H9 (cell line): Measurements from ENCODE around the gene SIGLEC14. TPM values are rescaled to one million over a fixed set of nuclear protein-coding genes. Genes with fewer than 3 reads are reported as not detected.

Experiments
- DNase-seq: peaks from one replicate; pipeline ENCODE4 v3.0.0-alpha.2; 2017
- H2AFZ ChIP-seq: one replicate; pipeline ENCODE4 v1.6.1; 2013; ENCODE audit warnings: mild to moderate bottlenecking, low read length, control low read depth, moderate library complexity
- H2AK5ac ChIP-seq: 2 replicates; pipeline ENCODE4 v1.6.1; 2013; ENCODE audit warnings: low read length, control low read depth, mixed read lengths; ENCODE audit not compliant: insufficient read length
- H2BK120ac ChIP-seq: one replicate; pipeline ENCODE4 v1.6.1; 2013; ENCODE audit warnings: low read depth, mild to moderate bottlenecking, low read length, control low read depth, inconsistent platforms; ENCODE audit not compliant: poor library complexity, severe bottlenecking
- H2BK12ac ChIP-seq: 2 replicates; pipeline ENCODE4 v1.6.1; 2013; ENCODE audit warnings: low read length, control low read depth, mixed read lengths, low read depth; ENCODE audit not compliant: insufficient read length
- H2BK15ac ChIP-seq: 2 replicates; pipeline ENCODE4 v1.6.1; 2013; ENCODE audit warnings: low read depth, low read length, control low read depth
- H2BK20ac ChIP-seq: one replicate; pipeline ENCODE4 v1.6.1; 2013; ENCODE audit warnings: low read depth, mild to moderate bottlenecking, low read length, control low read depth, inconsistent platforms; ENCODE audit not compliant: poor library complexity, severe bottlenecking
- H2BK5ac ChIP-seq: 2 replicates; pipeline ENCODE4 v1.6.1; 2013; ENCODE audit warnings: low read length, control low read depth, mixed read lengths; ENCODE audit not compliant: insufficient read length
- H3K14ac ChIP-seq: 2 replicates; pipeline ENCODE4 v1.6.1; 2013; ENCODE audit warnings: low read length, control low read depth; ENCODE audit not compliant: insufficient read depth
- H3K18ac ChIP-seq: 2 replicates; pipeline ENCODE4 v1.6.1; 2013; ENCODE audit warnings: low read depth, mild to moderate bottlenecking, mixed read lengths, low read length, control low read depth; ENCODE audit not compliant: insufficient read length
- H3K23ac ChIP-seq: 2 replicates; pipeline ENCODE4 v1.6.1; 2013; ENCODE audit warnings: low read length, control low read depth, mixed read lengths, low read depth; ENCODE audit not compliant: insufficient read length
- H3K23me2 ChIP-seq: 2 replicates; pipeline ENCODE4 v1.6.1; 2013; ENCODE audit warnings: low read depth, mild to moderate bottlenecking, mixed read lengths, low read length, control low read depth; ENCODE audit not compliant: insufficient read length, poor library complexity, severe bottlenecking
- H3K27ac ChIP-seq: 2 replicates; pipeline ENCODE4 v1.5.1; 2013; ENCODE audit warnings: low read length, control low read depth, mixed read lengths, low read depth; ENCODE audit not compliant: insufficient read length
- H3K27me3 ChIP-seq: 2 replicates; pipeline ENCODE4 v1.6.1; 2013; ENCODE audit warnings: low read length, control low read depth, inconsistent platforms; ENCODE audit not compliant: insufficient read depth
- H3K4ac ChIP-seq: 2 replicates; pipeline ENCODE4 v1.6.1; 2013; ENCODE audit warnings: low read depth, mild to moderate bottlenecking, control low read depth, inconsistent platforms, low read length, moderate library complexity
- H3K4me1 ChIP-seq: 2 replicates; pipeline ENCODE4 v1.6.1; 2013; ENCODE audit warnings: low read length, control low read depth, inconsistent platforms; ENCODE audit not compliant: insufficient read depth
- H3K4me2 ChIP-seq: 2 replicates; pipeline ENCODE4 v1.6.1; 2013; ENCODE audit warnings: low read length, control low read depth, mixed read lengths; ENCODE audit not compliant: insufficient read length, insufficient read depth
- H3K56ac ChIP-seq: 2 replicates; pipeline ENCODE4 v1.6.1; 2013; ENCODE audit warnings: low read depth, mild to moderate bottlenecking, mixed read lengths, low read length, control low read depth; ENCODE audit not compliant: insufficient read length
- H3K79me1 ChIP-seq: 2 replicates; pipeline ENCODE4 v1.6.1; 2013; ENCODE audit warnings: low read depth, mild to moderate bottlenecking, moderate library complexity, low read length, control low read depth, inconsistent platforms; ENCODE audit not compliant: insufficient read depth, poor library complexity, severe bottlenecking
- H3K79me2 ChIP-seq: 2 replicates; pipeline ENCODE4 v1.6.1; 2013; ENCODE audit warnings: low read length, control low read depth, inconsistent platforms; ENCODE audit not compliant: insufficient read depth
- H3K9ac ChIP-seq: 2 replicates; pipeline ENCODE4 v1.6.1; 2013; ENCODE audit warnings: low read length, control low read depth, mixed read lengths; ENCODE audit not compliant: insufficient read length; ENCODE audit errors: extremely low read depth
- H3K9me3 ChIP-seq: one replicate; pipeline ENCODE4 v1.6.1; 2013; ENCODE audit warnings: low read depth, low read length, inconsistent platforms; ENCODE audit not compliant: control insufficient read depth
- H3T11ph ChIP-seq: one replicate; pipeline ENCODE4 v1.6.1; 2013; ENCODE audit warnings: mild to moderate bottlenecking, low read length, control low read depth, inconsistent platforms
- H4K20me1 ChIP-seq: one replicate; pipeline ENCODE4 v1.6.1; 2013; ENCODE audit not compliant: control insufficient read depth, insufficient read length, insufficient read depth
- H4K5ac ChIP-seq: 2 replicates; pipeline ENCODE4 v1.6.1; 2013; ENCODE audit warnings: low read depth, mild to moderate bottlenecking, mixed read lengths, low read length, control low read depth; ENCODE audit not compliant: insufficient read length
- H4K8ac ChIP-seq: replicated peaks from 2 replicates; pipeline ENCODE4 v1.6.1; 2013; ENCODE audit warnings: low read length, control low read depth, mixed read lengths, low read depth; ENCODE audit not compliant: insufficient read length
- H4K91ac ChIP-seq: 2 replicates; pipeline ENCODE4 v1.6.1; 2013; ENCODE audit warnings: low read depth, mild to moderate bottlenecking, moderate library complexity, mixed read lengths, low read length, control low read depth; ENCODE audit not compliant: insufficient read length
- H3K27ac Mint-ChIP-seq, 3 experiments: 2 replicates in 2 of 3; 3 replicates in 1 of 3; pipeline ENCODE4 v1.8.0; 2020 to 2021; ENCODE audit warnings: mixed read lengths in 3 of 3, mild to moderate bottlenecking in 1 of 3, moderate library complexity in 1 of 3
- H3K27me3 Mint-ChIP-seq: 2 replicates; pipeline ENCODE4 v1.8.0; 2021; ENCODE audit warnings: low read depth, mild to moderate bottlenecking, moderate library complexity, mixed read lengths
- H3K36me3 Mint-ChIP-seq, 3 experiments: 2 replicates in 2 of 3; 3 replicates in 1 of 3; pipeline ENCODE4 v1.8.0; 2020 to 2021; ENCODE audit warnings: low read depth in 3 of 3, mixed read lengths in 3 of 3; ENCODE audit not compliant: insufficient read depth in 1 of 3
- H3K4me1 Mint-ChIP-seq, 2 experiments: 2 replicates each; pipeline ENCODE4 v1.8.0; 2020; ENCODE audit warnings: mixed read lengths in 2 of 2
- H3K4me3 Mint-ChIP-seq, 2 experiments: 2 replicates in 1 of 2; 3 replicates in 1 of 2; pipeline ENCODE4 v1.8.0; 2020 to 2021; ENCODE audit warnings: mild to moderate bottlenecking in 2 of 2, mixed read lengths in 2 of 2, moderate library complexity in 1 of 2
- H3K9me3 Mint-ChIP-seq, 2 experiments: 2 replicates in 1 of 2; 3 replicates in 1 of 2; pipeline ENCODE4 v1.8.0; 2020; ENCODE audit warnings: mild to moderate bottlenecking in 2 of 2, mixed read lengths in 2 of 2, moderate library complexity in 1 of 2
- WGBS: extraction: QIAGEN DNeasy Blood & Tissue Kit; methylation state at CpG from one replicate; pipeline ENCODE4 v1.1.7; 2013; ENCODE audit warnings: missing lambda C conversion rate, low lambda C conversion rate, mixed read lengths; ENCODE audit not compliant: insufficient read length; ENCODE audit errors: extremely low coverage; 5-methylcytosine and 5-hydroxymethylcytosine counted together
- total RNA-seq: library from RNA; stranded (reverse); gene quantifications from 2 replicates; pipeline ENCODE4 v1.2.1, GENCODE V29; 2021
- TF ChIP-seq, protein P1 (sequence below): fragments of 200-600 bp; sonication (generic); conservative IDR thresholded peaks from 3 replicates; pipeline ENCODE4 v1.8.0; 2021; ENCODE audit warnings: antibody characterized with exemption, mild to moderate bottlenecking

The SIGLEC14 gene
- total RNA-seq, 1 experiment from 2014 or later = not detected

- WGBS = no CpG with 5 or more reads among the region's 59 CpGs
- Histone ChIP-seq H3K27ac (no peak overlapping the region), H2AFZ (no peak overlapping the region), H3K4me2 (no peak overlapping the region), H3T11ph (no peak overlapping the region), H4K91ac (no peak overlapping the region), H3K4me1 (no peaks in the 10 kb centered on the region; the same call in 1 of the 2 replicates), H2BK20ac (no peak overlapping the region), H2BK120ac (no peak overlapping the region), H2BK5ac (no peak overlapping the region), H3K18ac (no peak overlapping the region), H3K79me2 (no peaks in the 10 kb centered on the region), H4K5ac (no peak overlapping the region), H4K20me1 (no peaks in the 10 kb centered on the region), H3K23ac (no peak overlapping the region), H2AK5ac (no peak overlapping the region), H3K4ac (no peak overlapping the region), H3K27me3 (no peaks in the 10 kb centered on the region), H2BK15ac (no peak overlapping the region), H4K8ac (no peak overlapping the region), H3K9ac (no peak overlapping the region), H3K56ac (no peak overlapping the region), H3K14ac (no peak overlapping the region), H2BK12ac (no peak overlapping the region), H3K23me2 (peaks cover 3% of the 10 kb centered on the region), H3K79me1 (no peaks in the 10 kb centered on the region), H3K9me3 (no peaks in the 10 kb centered on the region)
- peaks cover 57 to 75% of the 10 kb centered on the region in 2 experiments for H3K9me3 Mint-ChIP-seq
- H3K36me3 Mint-ChIP-seq = peaks cover 0 to 5% (median 4%) of the 10 kb centered on the region in 3 experiments; a peak in 2 of 7 replicates
- no peak for DNase-seq
- no peaks in the 10 kb centered on the region for H3K4me1 Mint-ChIP-seq
- H3K27ac Mint-ChIP-seq = no peak overlapping the region
- H3K4me3 Mint-ChIP-seq = no peak overlapping the region
- H3K27me3 Mint-ChIP-seq = peaks cover 10% of the 10 kb centered on the region
- TF ChIP-seq, protein P1, sequence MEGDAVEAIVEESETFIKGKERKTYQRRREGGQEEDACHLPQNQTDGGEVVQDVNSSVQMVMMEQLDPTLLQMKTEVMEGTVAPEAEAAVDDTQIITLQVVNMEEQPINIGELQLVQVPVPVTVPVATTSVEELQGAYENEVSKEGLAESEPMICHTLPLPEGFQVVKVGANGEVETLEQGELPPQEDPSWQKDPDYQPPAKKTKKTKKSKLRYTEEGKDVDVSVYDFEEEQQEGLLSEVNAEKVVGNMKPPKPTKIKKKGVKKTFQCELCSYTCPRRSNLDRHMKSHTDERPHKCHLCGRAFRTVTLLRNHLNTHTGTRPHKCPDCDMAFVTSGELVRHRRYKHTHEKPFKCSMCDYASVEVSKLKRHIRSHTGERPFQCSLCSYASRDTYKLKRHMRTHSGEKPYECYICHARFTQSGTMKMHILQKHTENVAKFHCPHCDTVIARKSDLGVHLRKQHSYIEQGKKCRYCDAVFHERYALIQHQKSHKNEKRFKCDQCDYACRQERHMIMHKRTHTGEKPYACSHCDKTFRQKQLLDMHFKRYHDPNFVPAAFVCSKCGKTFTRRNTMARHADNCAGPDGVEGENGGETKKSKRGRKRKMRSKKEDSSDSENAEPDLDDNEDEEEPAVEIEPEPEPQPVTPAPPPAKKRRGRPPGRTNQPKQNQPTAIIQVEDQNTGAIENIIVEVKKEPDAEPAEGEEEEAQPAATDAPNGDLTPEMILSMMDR = no peak
Observed at GRCh38 chr19:51600940-51601580, 45.6 kb downstream of the SIGLEC14 start.
